ENCODE measurements around the gene NFKBIZ.
"Not testable (repeated sequence)": the region's sequence is repeated elsewhere in the genome, so short reads cannot be mapped to it uniquely, and the experiment has no call there.

The NFKBIZ gene

GRCh38 chr3:101851072-101851770, 1.9 kb downstream of the NFKBIZ start:
- DNase-seq (ENCODE audit: low read depth), result peak; percentile 35

GRCh38 chr3:101851850-101852714, 2.8 kb downstream of the NFKBIZ start:
- DNase-seq (ENCODE audit: low read depth), result no peak

- DNase-seq (ENCODE audit: low read depth), result no peak
Measured at GRCh38 chr3:101852983-101853840, 3.9 kb downstream of the NFKBIZ start.

DNA sequence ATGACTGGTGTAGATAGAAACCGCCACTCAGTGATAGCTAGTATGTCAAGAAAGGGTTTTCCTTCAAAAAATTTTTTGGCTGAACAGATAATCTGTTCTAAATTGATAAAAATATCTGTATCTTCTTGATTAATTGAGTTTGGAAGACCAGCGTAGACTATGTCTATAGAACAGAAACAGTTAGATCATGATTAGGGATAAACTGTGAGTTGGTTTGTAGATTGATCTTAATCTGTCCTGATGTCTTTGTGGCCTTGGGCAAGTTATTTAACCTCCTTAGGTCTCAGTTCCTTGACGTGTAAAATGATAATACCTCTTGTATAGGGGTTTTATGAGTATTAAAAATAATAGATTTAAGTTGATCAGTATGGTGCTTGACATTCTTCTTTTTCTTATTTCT, 4.7 kb downstream of the NFKBIZ start:
- no peak for DNase-seq (ENCODE audit: low read depth)

- no peak for DNase-seq (ENCODE audit: low read depth)
Measured at GRCh38 chr3:101854608-101855304, 5.4 kb downstream of the NFKBIZ start.

- no peak for DNase-seq (ENCODE audit: low read depth)
Measured at GRCh38 chr3:101857301-101857741, 8.0 kb downstream of the NFKBIZ start.

DNA sequence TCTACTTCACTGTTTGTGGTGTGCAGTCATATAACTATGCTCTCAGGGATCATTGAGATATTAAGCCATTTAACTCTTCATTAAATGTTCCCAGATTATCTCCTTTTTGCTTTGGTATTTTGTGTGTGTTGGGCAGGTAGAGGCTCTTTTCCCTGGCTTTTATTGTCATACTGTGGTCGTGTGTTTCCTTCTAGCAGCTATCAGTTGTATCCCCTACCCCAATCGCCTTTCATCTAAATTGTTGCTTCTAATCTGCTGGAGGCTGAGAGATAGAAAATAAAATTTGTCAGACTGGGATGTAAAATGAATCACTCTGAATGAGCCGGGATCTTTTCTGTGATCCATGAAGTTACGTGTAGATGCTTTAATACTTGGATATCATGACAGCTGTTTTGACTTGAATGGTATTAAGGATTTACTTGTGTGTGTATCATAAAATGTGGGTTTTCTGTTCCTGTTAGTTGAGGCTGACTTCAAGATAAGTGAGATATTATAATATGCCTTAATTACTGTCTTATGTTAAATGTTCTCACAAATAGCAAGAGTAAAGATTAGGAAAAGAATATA, 9.2 kb downstream of the NFKBIZ start:
- no peak for DNase-seq (ENCODE audit: low read depth)

- no peak for DNase-seq (ENCODE audit: low read depth)
Measured at GRCh38 chr3:101859882-101860448, 10.7 kb downstream of the NFKBIZ start.

DNA sequence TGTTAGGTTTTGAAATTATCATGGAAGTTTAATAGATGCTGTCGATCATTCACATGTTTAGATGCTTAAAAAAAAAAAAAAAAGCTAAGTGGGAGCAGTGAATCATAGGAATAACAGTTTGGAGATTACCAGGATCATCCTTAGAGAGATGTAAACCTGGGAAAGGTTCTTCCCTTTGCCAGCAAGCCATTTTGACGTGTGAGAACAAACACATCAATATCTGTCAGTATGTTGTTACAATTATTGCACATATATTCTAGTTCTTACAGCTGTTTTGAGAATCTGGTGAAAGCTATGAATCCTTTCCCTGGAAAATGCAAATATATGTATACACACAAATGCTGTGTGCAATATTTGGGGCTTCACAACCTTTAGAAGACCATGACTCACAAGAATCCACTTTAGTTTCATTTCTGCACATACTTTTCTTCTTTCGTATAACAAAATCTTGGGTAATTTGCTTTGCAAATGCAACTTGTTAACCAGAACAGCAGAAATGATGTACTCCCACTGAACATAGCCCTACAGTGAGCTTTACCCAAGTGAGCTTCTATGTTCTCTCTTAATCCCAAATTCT, 12.0 kb downstream of the NFKBIZ start:
- peak; percentile 44 for DNase-seq (ENCODE audit: low read depth)

DNA sequence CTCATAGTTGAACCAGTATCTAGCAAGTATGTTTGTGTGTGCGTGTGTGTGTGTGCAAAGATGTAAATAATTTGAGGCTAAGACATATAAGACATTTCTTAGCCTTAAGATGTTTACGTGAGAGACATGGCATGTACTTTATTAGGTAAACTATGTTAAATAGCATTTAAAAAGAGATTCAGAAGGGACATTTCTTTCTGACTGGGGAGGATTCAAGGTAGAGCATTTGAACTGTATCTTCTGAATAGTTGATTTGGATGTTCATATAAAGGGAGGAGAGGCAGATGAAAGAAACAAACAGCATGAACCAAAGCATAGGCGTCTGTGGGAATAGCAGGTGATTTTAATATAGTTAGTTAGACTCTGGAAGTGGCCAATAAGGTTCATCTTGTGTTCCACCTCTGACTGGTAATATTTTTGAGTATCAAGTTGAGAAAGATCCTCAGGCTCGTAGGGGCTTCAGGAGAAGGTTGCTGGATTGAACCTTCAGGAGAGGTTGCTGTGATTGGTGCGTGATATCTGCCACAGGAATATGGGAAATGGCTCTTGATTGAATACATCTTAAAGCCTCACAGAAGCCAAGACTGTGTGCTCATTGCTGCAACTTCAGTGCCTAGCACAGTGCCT, 12.6 kb downstream of the NFKBIZ start:
- no peak for DNase-seq (ENCODE audit: low read depth)

GRCh38 chr3:101862416-101863165, 13.3 kb downstream of the NFKBIZ start:
- DNase-seq (ENCODE audit: low read depth), result peak; percentile 39

DNA sequence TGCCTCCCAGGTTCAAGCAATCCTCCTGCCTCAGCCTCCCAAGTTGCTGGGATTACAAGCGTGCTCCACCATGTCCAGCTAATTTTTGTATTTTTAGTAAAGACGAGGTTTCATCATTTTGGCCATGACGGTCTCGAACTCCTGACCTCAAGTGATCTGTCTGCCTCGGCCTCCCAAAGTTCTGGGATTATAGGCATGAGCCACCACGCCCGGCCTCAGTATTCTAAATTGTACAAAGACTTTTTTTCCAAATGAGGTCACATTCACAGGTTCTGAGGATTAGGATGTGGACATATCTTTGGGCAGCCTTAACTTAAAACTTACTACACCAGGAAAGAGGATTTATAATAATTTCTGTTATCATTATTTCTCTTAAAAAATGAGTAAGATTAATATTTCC, 15.6 kb downstream of the NFKBIZ start:
- DNase-seq (ENCODE audit: low read depth), result not testable (repeated sequence)

- DNase-seq (ENCODE audit: low read depth), result no peak
Measured at GRCh38 chr3:101865751-101866509, 16.6 kb downstream of the NFKBIZ start.

DNA sequence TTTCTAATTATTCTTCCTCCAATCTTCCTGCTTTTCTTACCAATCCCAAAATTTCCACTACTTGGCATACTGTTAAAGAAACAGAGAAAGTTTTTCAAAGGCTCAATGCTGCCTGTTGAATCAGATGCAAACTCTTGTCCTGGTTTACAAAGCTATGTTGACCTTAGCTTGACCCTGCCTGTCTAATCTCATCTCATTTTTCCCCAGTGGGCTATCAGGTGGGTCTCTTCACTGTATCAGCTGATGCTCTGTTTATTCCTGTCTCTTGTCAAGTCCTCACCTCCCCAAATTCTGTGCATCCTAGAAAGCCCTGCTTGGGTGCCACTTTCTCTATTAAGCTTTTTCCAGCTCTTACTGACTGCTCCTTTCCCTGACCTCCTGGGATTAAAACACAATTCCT, 18.2 kb downstream of the NFKBIZ start:
- no peak for DNase-seq (ENCODE audit: low read depth)

DNA sequence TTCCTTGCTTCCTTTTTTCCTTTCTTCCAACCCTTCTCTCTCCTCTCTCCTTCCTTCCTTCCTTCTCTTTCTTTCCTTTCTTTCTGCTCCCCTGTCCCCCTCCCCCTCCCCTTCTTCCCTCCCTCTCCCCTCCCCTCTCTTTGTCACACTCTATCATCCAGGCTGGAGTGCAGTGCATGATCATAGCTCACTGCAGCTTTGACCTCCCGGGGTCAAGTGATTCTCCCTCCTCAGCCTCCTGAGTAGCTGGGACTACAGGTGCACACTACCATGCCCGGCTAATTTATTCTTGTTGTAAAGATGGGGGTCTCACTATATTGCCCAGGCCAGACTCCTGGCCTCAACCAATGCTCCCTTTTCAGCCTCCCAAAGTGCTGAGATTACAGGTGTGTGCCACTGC, 18.7 kb downstream of the NFKBIZ start:
- DNase-seq (ENCODE audit: low read depth), result no peak

- no peak for DNase-seq (ENCODE audit: low read depth)
Measured at GRCh38 chr3:101868534-101869464, 19.5 kb downstream of the NFKBIZ start.

DNA sequence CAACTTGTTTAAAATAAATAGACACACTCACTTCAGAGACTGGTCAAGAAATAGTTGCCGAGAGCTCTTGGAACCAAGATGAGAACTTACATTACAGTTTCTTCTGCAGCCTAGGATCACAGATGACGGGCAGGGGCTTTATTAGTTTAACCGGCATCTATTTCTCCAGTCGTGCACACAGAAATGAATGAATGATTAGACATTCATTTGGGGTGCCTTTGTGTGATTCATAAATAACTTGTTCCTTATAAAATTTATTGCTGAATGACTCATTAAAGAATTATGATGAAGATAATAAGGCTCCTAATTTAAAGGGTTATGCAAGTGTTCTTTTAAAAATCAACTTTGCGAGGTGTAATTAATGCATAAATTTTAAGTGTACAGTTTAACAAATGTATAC, 20.8 kb downstream of the NFKBIZ start:
- peak; percentile 56 for DNase-seq (ENCODE audit: low read depth)

GRCh38 chr3:101873619-101874018, 24.3 kb downstream of the NFKBIZ start:
- peak; percentile 84 for DNase-seq (ENCODE audit: low read depth)
